Measurements from ENCODE around the gene NLRP5.
"Not testable (repeated sequence)": the region's sequence is repeated elsewhere in the genome, so short reads cannot be mapped to it uniquely, and the experiment has no call there.

Gene NLRP5

GRCh38 chr19:56020355-56020975 lies 33.9 kb downstream of the NLRP5 start:
- H3K36me3 ChIP-seq (ENCODE audit: control insufficient read depth in 2 of 2, insufficient read depth in 1 of 2, low read length in 2 of 2); H3K4me1 ChIP-seq (ENCODE audit: control insufficient read depth, insufficient read depth, low read length); H3K27ac ChIP-seq (ENCODE audit: extremely low read depth, low read depth, low read length); H3K4me3 ChIP-seq (ENCODE audit: low read depth, low read length); POLR2A ChIA-PET; CTCF ChIA-PET; H3K9me3 ChIP-seq (ENCODE audit: control insufficient read depth, insufficient read depth, low read depth, low read length): not testable (repeated sequence)
- TF ChIP-seq REST (tag by site-specific recombination; IDR thresholded peaks at IDR 0.05) = 0 out of 2 replicates have a peak, but pooled peaks have one; percentile 32

GRCh38 chr19:56026769-56027168 lies 40.2 kb downstream of the NLRP5 start:
- no peak overlapping the region for H3K27ac ChIP-seq (ENCODE audit: extremely low read depth, low read depth, low read length)
- POLR2A ChIA-PET = interaction anchor here (0.7 kb wide), 1 partner anchor 340 kb away, joined by 3 read pairs; no protein-coding TSS in a partner anchor
- H3K9me3 ChIP-seq (ENCODE audit: control insufficient read depth, insufficient read depth, low read depth, low read length) = no peaks in the 10 kb centered on the region
- H3K4me3 ChIP-seq (ENCODE audit: low read depth, low read length) = no peak overlapping the region
- no peaks in the 10 kb centered on the region for H3K36me3 ChIP-seq (ENCODE audit: control insufficient read depth in 2 of 2, insufficient read depth in 1 of 2, low read length in 2 of 2)
- no peaks in the 10 kb centered on the region for H3K4me1 ChIP-seq (ENCODE audit: control insufficient read depth, insufficient read depth, low read length)
- CTCF ChIA-PET = interaction anchor here (0.6 kb wide), 1 partner anchor 125 kb away, joined by 6 read pairs; no protein-coding TSS in a partner anchor
- TF ChIP-seq ZNF214 (tag by site-specific recombination; IDR thresholded peaks at IDR 0.05; ENCODE audit: borderline replicate concordance) = no peak
- TF ChIP-seq ELK4 (IDR thresholded peaks at IDR 0.05; ENCODE audit: borderline replicate concordance, low read depth, low read length) = no peak
- TF ChIP-seq ZBTB26 (tag by site-specific recombination; optimal IDR thresholded peaks at IDR 0.05) = no peak
- no peak for TF ChIP-seq ZNF571 (tag by site-specific recombination; IDR thresholded peaks at IDR 0.05)
- TF ChIP-seq ZNF398 (tag by site-specific recombination; IDR thresholded peaks at IDR 0.05) = no peak
- TF ChIP-seq ZNF76 (tag by site-specific recombination; IDR thresholded peaks at IDR 0.05; ENCODE audit: borderline replicate concordance, low read depth) = no peak
- TF ChIP-seq CTCF (tag by site-specific recombination; IDR thresholded peaks at IDR 0.05) = no peak
- no peak for TF ChIP-seq ZIC2 (tag by site-specific recombination; IDR thresholded peaks at IDR 0.05)
- TF ChIP-seq ZNF274 (IDR thresholded peaks at IDR 0.05; ENCODE audit: low read length) = no peak
- no peak for TF ChIP-seq ZNF274 (tag by site-specific recombination; IDR thresholded peaks at IDR 0.05; ENCODE audit: borderline replicate concordance)
- no peak for TF ChIP-seq ZBTB48 (tag by site-specific recombination; IDR thresholded peaks at IDR 0.05)
- no peak for TF ChIP-seq ZNF560 (tag by site-specific recombination; IDR thresholded peaks at IDR 0.05; ENCODE audit: borderline replicate concordance)
- no peak for TF ChIP-seq ZNF280C (tag by site-specific recombination; IDR thresholded peaks at IDR 0.05)
- no peak for TF ChIP-seq ZNF133 (tag by site-specific recombination; IDR thresholded peaks at IDR 0.05)
- TF ChIP-seq YY2 (tag by site-specific recombination; IDR thresholded peaks at IDR 0.05) = no peak
- TF ChIP-seq KLF17 (tag by site-specific recombination; IDR thresholded peaks at IDR 0.05) = no peak
